ENCODE measurements around the gene C16orf90.

The C16orf90 gene

DNA sequence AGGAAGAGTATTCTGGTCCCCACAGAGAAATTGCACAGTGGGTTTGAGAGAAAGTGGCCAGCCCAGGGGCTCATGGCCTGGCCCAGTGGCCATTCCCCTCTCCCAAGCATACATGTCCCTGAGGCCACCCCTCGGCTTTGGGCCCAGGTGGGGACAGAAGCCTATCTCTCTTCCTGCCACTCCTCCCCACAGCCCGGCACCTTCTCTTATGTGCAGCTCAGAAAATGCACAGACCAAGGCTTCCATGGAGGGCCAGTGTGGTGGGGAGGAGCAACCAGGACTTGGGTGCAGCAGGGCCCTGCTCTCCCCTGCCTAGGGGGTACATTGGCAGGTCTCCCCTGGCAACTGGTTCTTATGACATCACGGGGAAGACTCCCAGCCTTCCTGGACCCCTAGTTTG, at the start of gene C16orf90:
TSS of gene C16orf90 (minus strand) at position 314 of the 400 bp plus-strand sequence. CDS start at position 246, 68 bp downstream.
- no peak for DNase-seq (ENCODE audit: low read depth, low spot score)

DNA sequence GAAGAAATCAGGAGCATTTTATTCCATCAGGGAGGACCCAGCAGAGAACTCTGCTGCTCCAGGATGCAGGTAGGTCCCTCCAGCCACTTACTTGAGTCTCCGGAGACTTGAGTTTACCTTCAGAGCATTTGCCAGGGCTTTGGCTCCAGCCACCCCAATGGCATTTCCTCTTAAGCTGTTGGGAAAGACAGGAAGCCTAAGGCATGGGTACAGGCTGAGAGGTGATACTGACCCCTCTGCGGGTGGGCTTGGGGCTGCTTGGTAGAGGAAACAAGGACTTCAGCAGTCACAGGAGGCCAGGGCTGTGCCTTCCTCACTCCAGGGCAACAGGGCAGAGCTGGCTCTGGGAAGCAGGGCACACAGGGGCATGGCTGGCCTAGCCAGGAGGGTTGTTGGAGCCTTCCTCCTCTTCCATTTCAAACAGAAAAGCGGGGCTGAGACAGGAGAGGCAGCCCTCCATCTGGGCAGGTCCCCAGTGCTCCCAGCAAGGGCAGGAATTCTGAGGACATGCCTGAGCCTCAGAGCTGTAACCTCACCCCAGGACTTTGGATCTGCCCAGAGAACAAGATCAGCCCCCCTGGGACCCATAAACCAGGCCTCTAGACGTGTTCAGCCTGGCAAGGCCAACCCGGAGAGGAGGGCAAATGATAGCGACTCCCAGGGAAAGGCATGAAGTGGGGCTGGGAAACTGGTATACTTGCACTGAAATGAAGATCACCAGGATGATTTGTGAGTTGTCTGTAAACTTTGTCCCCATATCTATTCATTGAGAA, 47.5 kb upstream of the C16orf90 start:
- no peak for DNase-seq (ENCODE audit: low read depth, low spot score)

DNA sequence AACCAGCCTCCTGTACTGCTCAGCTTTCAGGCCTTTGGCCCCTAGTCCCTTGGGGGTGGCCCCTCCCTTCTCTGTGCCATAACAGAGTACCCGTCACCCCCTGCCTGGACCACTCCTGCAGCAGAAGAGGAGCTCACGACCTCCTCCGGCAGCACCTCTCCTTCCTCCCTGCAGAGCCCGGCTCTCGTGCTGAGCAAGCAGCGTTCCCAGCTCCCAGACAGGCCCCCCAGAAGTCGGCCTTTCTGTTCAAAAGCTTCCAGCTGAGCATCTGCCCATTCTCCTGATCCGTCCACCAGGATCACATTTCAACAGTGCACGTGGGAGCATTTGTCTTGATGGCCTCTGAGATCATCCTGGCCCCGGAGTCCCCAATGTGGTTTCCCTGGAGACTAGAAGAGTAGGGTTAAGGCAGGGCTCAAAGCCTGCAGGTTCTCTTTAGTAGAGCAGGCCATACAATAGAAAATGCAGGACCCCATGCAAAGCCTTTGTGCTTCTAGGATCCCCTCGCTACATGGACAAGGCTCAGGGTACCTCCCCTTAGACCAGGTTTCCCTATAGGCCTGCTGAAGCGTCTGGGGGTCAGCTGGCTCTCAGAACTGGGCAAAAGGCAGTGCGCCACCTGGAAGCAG, 46.4 kb upstream of the C16orf90 start:
- no peak for DNase-seq (ENCODE audit: low read depth, low spot score)

DNA sequence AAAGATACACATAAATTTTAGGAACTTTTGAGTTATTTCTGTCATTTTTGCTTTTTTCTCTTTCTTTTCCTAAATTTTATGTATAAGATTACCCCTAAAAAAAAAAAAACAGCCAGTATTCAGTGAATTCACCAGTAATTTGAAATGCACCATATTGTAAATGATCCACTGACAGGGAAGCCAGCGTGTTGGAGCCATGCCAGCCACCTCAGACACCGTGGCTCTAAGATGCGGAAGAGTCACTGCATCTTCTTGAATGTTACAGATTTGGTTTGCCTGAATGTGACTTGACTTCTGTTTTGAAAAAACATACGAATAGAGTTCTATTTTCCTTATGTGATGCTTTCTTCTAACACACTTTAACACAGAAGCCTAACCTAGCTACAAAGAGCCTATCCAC, 42.9 kb upstream of the C16orf90 start:
- DNase-seq (ENCODE audit: low read depth, low spot score): no peak

DNA sequence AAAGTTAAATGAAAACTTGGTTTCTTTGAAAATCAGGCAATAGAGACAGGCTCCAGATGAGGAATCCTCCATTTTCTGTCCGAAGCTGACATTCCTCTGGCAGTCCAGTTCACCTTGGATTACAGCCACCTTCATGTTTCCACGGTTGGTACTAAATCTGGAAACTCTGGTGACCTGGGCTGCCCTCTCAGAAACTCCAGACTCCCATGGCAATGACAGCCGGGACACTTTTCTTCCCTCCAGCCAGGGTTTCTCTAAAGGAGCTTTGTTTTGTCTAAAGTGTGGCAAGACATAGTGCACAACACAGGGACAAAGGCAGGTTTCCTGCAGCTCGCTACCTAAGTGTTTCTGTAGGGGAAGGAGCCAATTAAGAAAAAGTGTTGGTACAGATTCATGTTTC, 41.6 kb upstream of the C16orf90 start:
- no peak for DNase-seq (ENCODE audit: low read depth, low spot score)

- DNase-seq (ENCODE audit: low read depth, low spot score): no peak
Observed at GRCh38 chr16:3536271-3536731, 41.0 kb upstream of the C16orf90 start.

DNA sequence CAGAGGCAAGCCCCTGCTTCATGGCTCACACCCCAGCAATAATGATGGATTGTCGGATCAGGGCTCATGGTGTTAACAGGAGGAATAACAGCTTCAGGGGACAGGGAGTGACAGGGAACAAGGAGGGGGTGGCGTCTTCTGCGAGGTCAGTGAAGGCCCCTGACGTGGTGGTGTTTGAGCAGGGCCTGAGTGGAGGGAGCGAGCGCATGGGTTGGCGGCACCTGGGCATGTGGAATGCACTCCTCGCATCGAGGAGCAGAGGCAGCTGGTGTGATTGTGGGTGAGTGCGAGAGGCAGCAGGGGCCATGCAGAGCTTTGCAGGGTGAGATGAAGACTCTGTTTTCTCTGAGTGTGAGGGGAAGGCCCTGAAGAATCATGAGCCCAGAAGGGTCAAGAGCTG, 38.8 kb upstream of the C16orf90 start:
- DNase-seq (ENCODE audit: low read depth, low spot score): no peak

GRCh38 chr16:3532741-3533140, 37.5 kb upstream of the C16orf90 start:
- no peak for DNase-seq (ENCODE audit: low read depth, low spot score)

- no peak for DNase-seq (ENCODE audit: low read depth, low spot score)
Observed at GRCh38 chr16:3530371-3530914, 35.2 kb upstream of the C16orf90 start.

DNA sequence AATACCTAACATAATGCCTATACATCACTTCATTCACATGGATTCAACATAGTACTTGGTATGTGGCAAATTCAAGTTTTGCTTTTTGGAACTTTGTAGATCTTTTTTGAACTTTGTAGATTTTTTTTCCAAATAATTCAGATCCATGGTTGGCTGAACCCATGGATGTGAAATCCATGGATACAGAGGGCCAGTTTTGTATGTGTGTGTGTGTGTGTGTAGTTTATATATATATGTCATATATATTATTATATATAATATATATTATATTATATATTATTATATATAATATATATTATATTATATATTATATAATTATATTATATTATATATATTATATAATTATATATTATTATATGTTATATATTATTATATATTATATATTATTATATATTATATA, 33.9 kb upstream of the C16orf90 start:
- DNase-seq (ENCODE audit: low read depth, low spot score): no peak

- DNase-seq (ENCODE audit: low read depth, low spot score): no peak
Observed at GRCh38 chr16:3528406-3528805, 33.1 kb upstream of the C16orf90 start.

DNA sequence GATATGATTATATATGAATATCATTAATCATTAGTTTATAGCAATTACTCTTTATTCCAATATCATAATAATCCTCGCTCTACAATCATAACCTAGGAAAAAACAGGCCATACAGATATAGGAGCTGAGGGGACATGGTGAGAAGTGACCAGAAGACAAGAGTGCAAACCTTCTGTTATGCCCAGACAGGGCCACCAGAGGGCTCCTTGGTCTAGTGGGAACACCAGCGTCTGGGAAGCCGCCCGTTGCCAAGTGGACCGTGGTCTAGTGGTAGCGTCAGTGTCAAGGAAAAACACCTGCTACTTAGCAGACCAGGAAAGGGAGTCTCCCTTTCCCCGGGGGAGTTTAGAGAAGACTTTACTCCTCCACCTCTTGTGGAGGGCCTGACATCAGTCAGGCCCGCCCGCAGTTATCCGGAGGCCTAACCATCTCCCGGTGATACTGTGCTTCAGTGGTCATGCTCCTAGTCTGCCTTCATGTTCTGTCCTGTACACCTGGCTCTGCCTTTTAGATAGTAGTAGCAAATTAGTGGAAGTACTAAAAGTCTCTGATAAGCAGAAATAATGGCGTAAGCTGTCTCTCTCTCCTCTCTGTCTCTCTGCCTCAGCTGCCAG, 32.0 kb upstream of the C16orf90 start:
- peak; percentile 76 for DNase-seq (ENCODE audit: low read depth, low spot score)

DNA sequence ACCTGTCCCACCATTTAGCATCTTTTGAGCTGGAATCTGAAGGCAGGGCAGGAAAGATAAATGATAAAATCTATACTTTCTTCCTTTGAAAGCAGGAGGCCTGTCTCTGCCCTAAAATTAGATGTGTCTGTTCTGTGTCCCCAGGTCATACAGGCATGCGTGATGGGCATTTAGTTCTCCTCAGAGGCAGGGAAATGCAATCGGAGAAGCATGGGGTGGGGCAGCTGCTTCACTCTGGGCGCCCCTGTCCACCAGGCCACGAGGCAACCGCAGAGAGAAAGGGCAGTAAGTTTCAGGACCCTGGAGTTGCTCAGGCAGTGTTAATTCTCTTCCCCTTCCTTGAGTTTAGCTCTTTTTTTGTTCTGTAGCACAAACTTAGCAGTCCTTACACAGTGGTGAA, 30.7 kb upstream of the C16orf90 start:
- no peak for DNase-seq (ENCODE audit: low read depth, low spot score)

GRCh38 chr16:3523281-3523680, 28.0 kb upstream of the C16orf90 start:
- no peak for DNase-seq (ENCODE audit: low read depth, low spot score)

DNA sequence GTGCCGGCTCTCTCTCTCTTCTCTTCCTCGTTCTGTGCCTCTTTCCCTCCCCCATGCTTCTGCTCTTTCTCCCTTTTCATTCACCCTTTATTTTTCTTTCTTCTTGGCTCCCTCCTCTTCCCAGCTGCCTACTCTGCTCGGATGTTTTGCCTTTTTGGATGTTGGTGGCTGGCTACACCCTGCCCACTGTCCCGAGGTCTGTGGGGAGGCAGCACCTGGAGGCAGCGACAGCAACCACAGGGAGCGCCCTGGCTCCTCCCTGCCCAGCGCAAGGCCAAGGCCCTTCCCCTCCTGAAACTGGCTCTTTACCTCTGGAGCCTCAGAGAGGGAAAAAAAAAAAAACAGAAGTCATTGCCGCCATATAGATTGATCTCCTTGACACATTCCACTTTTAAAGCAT, 25.6 kb upstream of the C16orf90 start:
- peak; percentile 23 for DNase-seq (ENCODE audit: low read depth, low spot score)

GRCh38 chr16:3520413-3520812, 25.1 kb upstream of the C16orf90 start:
- no peak for DNase-seq (ENCODE audit: low read depth, low spot score)

GRCh38 chr16:3519581-3519980, 24.3 kb upstream of the C16orf90 start:
- no peak for DNase-seq (ENCODE audit: low read depth, low spot score)

- DNase-seq (ENCODE audit: low read depth, low spot score): no peak
Observed at GRCh38 chr16:3518986-3519348, 23.7 kb upstream of the C16orf90 start.

DNA sequence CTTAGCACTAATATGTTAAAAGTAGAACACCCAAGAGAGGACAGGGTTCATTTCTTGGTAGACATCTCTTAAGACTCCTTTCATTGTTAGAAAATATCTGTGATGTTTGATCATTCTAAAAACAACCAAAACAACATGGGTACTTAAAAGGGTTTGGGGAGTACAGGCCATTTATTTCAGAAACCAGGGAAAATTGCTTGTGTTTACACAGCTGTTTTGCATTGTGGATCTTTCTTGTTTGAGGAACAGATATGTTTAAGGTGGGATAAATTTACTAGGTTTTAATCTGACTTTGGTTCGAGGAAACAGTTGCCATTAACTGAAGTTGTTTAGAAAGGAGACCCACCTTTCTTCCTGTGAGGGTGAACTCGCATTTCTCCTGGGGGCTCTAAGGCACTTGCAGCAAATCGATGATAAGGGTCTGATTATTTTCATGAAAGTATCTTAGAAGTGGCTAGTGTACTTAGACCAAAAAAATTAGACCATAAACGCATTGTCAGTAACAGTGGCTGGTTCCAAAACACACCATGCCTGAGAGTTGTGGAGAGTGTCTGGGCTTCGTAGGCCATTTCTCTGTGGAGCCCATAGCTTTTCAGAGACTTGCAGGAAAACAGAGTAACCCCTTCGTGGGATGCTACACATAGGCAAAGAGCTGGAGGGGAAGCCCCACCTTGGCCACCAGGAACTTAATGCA, 23.1 kb upstream of the C16orf90 start:
- no peak for DNase-seq (ENCODE audit: low read depth, low spot score)

DNA sequence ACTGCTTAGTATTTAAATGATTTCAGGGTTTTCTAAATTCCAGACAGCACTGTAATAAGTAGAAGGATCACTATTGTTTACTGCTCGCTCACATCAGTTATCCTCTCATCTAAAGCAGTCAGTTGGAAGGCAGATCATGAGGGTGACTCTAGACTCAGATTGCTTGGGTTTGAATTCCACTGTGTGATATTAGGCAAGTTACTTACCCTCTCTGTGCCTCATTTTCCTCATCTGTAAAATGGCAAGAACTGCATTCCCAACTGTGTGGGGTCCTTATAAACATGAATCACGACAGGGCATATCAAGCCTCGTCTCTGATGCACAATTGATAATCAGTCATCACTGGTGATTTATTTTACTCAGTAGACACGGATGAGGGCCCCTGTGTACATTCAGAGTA, 20.6 kb upstream of the C16orf90 start:
- DNase-seq (ENCODE audit: low read depth, low spot score): no peak

DNA sequence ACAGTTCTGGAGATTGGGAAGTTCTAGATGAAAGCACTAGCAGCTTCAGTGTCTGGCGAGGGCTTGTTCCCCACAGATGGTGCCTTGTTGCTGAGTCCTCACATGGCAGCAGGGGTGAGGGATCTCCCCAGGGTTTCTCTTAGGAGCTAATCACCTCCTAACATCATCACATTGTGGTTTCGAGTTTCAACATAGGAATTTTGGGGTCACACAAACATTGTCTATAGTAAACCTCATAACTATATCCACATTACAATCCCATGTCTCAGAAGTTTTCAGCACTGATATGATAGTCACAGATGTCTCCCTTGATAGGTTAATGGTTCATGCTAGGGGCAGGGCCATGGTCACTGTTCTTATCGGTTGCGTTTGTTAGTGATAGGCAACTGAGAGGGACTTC, 19.3 kb upstream of the C16orf90 start:
- DNase-seq (ENCODE audit: low read depth, low spot score): no peak
